ENCODE results near the gene GRB10. TPM values are rescaled to one million over a fixed set of nuclear protein-coding genes. Genes with fewer than 3 reads are reported as not detected.

GRB10 gene
- total and polyA plus RNA-seq, 2 of the 8 experiments (the other 6 are each of a cell fraction or from before 2014, with no cell fraction given) = 35.7 to 97.0 TPM

DNA sequence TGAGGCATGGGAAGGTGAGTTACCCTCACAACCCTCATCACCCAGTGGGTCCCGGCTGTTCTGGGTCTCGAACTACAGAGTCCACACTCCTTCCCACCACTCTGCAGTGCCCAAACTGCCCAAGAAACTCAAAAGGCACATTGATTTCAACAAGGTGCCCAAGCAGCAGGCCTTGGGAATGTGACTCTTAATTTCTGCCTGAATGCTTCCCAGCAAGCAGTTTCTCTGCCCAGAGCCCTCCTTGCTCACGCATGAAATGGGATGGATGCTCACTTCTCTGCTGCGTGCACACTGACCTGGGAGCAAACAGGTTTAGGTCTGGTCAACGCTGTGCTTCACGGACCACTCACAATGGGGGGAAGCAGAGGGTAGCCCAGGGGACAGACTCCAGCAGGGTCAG is 77.9 kb downstream of the GRB10 start:
- CTCF ChIA-PET (ENCODE audit: partially characterized antibody) = interaction anchor here (0.6 kb wide), 1 partner anchor 63 kb away, joined by 3 read pairs; no protein-coding TSS in a partner anchor
- peaks cover 0 to 9% (median 3%) of the 10 kb centered on the region in 4 experiments; a peak in 4 of 8 replicates for H3K36me3 ChIP-seq (ENCODE audit: control insufficient read depth in 2 of 4, insufficient read depth in 4 of 4, low read length in 3 of 4)
- H3K27ac ChIP-seq (ENCODE audit: low read depth, low read length) = no peak overlapping the region
- H3K4me2 ChIP-seq (ENCODE audit: insufficient read depth in 1 of 2, low read depth in 2 of 2, low read length in 2 of 2) = no peak overlapping the region
- H4K20me1 ChIP-seq (replicated peaks in 1 of 2; ENCODE audit: control insufficient read depth in 1 of 2, insufficient read depth in 2 of 2, low read length in 2 of 2) = peaks cover 4 to 9% of the 10 kb centered on the region in 2 experiments
- no peak for DNase-seq (ENCODE audit: low read depth in 1 of 2, low spot score in 2 of 2)
- no peak overlapping the region for H2BK15ac ChIP-seq (ENCODE audit: low read length)
- H3K9ac ChIP-seq (replicated peaks in 1 of 4; ENCODE audit: extremely low read depth in 1 of 4, low read depth in 3 of 4, low read length in 3 of 4) = no peak overlapping the region; a peak in 1 of 7 replicates
- POLR2A ChIA-PET (ENCODE audit: partially characterized antibody) = no interaction called here
- no peak overlapping the region for H2AK5ac ChIP-seq (ENCODE audit: low read depth, low read length)
- H3K18ac ChIP-seq (ENCODE audit: extremely low read depth, low read length) = no peak overlapping the region
- peaks cover 0 to 55% of the 10 kb centered on the region in 2 experiments; a peak in 2 of 4 replicates for H3K79me2 ChIP-seq (ENCODE audit: control insufficient read depth in 1 of 2, insufficient read depth in 2 of 2, low read length in 2 of 2)
- no peak overlapping the region for H3K23ac ChIP-seq (ENCODE audit: insufficient read length)
- no peak overlapping the region for H4K91ac ChIP-seq (replicated peaks; ENCODE audit: insufficient read length, low read length)
- peaks cover 2 to 13% (median 10%) of the 10 kb centered on the region in 4 experiments for H3K4me1 ChIP-seq (replicated peaks in 1 of 4; ENCODE audit: control insufficient read depth in 3 of 4, insufficient read depth in 4 of 4, low read length in 3 of 4)
- no peak overlapping the region for H2BK120ac ChIP-seq (replicated peaks; ENCODE audit: low read depth, low read length)
- peaks cover 11% of the 10 kb centered on the region for H3K79me1 ChIP-seq (ENCODE audit: low read depth, low read length)
- H4K5ac ChIP-seq (ENCODE audit: insufficient read length, low read depth, low read length) = no peak overlapping the region
- no peak for FAIRE-seq
- no peak overlapping the region for H2BK20ac ChIP-seq (ENCODE audit: low read length)
- H4K8ac ChIP-seq (ENCODE audit: extremely low read depth, insufficient read depth, low read length) = no peak overlapping the region
- H3K14ac ChIP-seq (ENCODE audit: insufficient read length) = no peak overlapping the region
- H3K23me2 ChIP-seq (ENCODE audit: low read depth, low read length) = no peaks in the 10 kb centered on the region
- WGBS, 2 experiments (ENCODE audit: extremely low coverage in 1 of 2, insufficient coverage in 1 of 2, insufficient read length in 1 of 2, insufficient replicate concordance in 2 of 2, low coverage in 1 of 2, low lambda C conversion rate in 2 of 2, missing lambda C conversion rate in 1 of 2) = 70% methylated on average over 6 of the region's 6 CpGs; no CpG with 5 or more reads in 1 of the 2 experiments
- no peak overlapping the region for H2AFZ ChIP-seq (ENCODE audit: low read length)
- no peak overlapping the region for H3K56ac ChIP-seq (replicated peaks; ENCODE audit: insufficient read length, low read depth, low read length)
- H3K4me3 ChIP-seq (ENCODE audit: extremely low read depth in 1 of 4, insufficient read depth in 2 of 4, low read depth in 3 of 4, low read length in 4 of 4) = no peak overlapping the region
- peak overlapping the region; percentile 29; the same call in 1 of the 2 replicates for H2BK5ac ChIP-seq (ENCODE audit: low read depth, low read length)
- H3K4ac ChIP-seq (replicated peaks; ENCODE audit: insufficient read length, low read depth, low read length) = no peak overlapping the region
- 0 out of 2 replicates have a peak overlapping the region, but pooled peaks have one; percentile 35 for H2BK12ac ChIP-seq (ENCODE audit: low read depth, low read length)
- no peaks in the 10 kb centered on the region for H3K27me3 ChIP-seq (replicated peaks in 1 of 4; ENCODE audit: control insufficient read depth in 3 of 4, extremely low read depth in 1 of 4, insufficient read depth in 3 of 4, low read length in 3 of 4)
- no peaks in the 10 kb centered on the region for H3K9me3 ChIP-seq (ENCODE audit: insufficient read depth in 2 of 2, low read depth in 1 of 2, low read length in 1 of 2)
- TF ChIP-seq TAF1 (IDR thresholded peaks at IDR 0.05; ENCODE audit: low read depth, low read length) (no peak), BACH1 (IDR thresholded peaks at IDR 0.05; ENCODE audit: low read length) (no peak), NRF1 (IDR thresholded peaks at IDR 0.05; ENCODE audit: low read depth, low read length) (no peak), RXRA (IDR thresholded peaks at IDR 0.05; ENCODE audit: insufficient read depth, low read depth, low read length) (no peak), SIN3A (conservative IDR thresholded peaks at IDR 0.05 in 1 of 2, IDR thresholded peaks at IDR 0.05 in 1 of 2; ENCODE audit: low read depth in 1 of 2, low read length in 2 of 2) (no peak), TAF7 (optimal IDR thresholded peaks at IDR 0.05; ENCODE audit: borderline replicate concordance, low read depth, low read length) (no peak), CTCF (IDR thresholded peaks at IDR 0.05; ENCODE audit: control extremely low read depth in 1 of 3, insufficient read depth in 1 of 3, low read depth in 1 of 3, low read length in 3 of 3) (no peak), POLR2AphosphoS5 (IDR thresholded peaks at IDR 0.05; ENCODE audit: low read depth, low read length) (no peak), NANOG (IDR thresholded peaks at IDR 0.05; ENCODE audit: insufficient read depth, low read depth, low read length, poor library complexity, severe bottlenecking) (no peak), ASH2L (IDR thresholded peaks at IDR 0.05; ENCODE audit: low read length) (no peak)
- TF ChIP-seq, protein P1, sequence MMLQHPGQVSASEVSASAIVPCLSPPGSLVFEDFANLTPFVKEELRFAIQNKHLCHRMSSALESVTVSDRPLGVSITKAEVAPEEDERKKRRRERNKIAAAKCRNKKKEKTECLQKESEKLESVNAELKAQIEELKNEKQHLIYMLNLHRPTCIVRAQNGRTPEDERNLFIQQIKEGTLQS (IDR thresholded peaks at IDR 0.05; ENCODE audit: insufficient read depth, low read depth, low read length) = no peak

Measured in H1 (cell line).